Measurements from ENCODE around the gene C6orf58.

C6orf58 gene

DNA sequence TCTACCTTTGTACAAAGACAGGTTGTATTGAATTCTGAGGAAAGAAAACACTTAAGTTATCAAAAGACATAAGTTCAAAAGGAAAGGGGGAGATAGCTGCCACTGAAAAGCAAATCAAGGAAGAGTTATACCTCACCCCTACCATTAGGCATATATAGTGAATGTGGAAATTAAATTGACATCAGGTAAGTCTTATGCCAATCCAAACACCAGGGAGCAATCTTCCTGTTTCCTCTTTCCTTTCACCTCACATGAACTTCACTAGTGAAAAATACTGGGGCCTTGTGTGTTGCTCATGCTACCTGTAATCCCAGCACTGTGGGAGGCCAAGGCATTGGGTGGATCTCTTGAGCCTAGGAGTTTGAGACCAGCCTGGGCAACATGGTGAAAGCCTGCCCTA, 10.9 kb upstream of the C6orf58 start:
- Histone ChIP-seq H3K36me3 (ENCODE audit: insufficient read depth, low read length) (no peaks in the 10 kb centered on the region), H3K79me2 (ENCODE audit: control insufficient read depth, insufficient read depth, low read length, unreplicated experiment) (no peaks in the 10 kb centered on the region), H2AFZ (ENCODE audit: low read length, unreplicated experiment) (no peak overlapping the region), H3K4me3 (ENCODE audit: low read depth, low read length) (no peak overlapping the region), H3K27me3 (ENCODE audit: insufficient read depth, low read length) (no peaks in the 10 kb centered on the region), H3K27ac (ENCODE audit: low read depth, low read length) (no peak overlapping the region), H3K4me1 (ENCODE audit: control insufficient read depth, insufficient read depth, low read length, unreplicated experiment) (peaks cover 11% of the 10 kb centered on the region)

DNA sequence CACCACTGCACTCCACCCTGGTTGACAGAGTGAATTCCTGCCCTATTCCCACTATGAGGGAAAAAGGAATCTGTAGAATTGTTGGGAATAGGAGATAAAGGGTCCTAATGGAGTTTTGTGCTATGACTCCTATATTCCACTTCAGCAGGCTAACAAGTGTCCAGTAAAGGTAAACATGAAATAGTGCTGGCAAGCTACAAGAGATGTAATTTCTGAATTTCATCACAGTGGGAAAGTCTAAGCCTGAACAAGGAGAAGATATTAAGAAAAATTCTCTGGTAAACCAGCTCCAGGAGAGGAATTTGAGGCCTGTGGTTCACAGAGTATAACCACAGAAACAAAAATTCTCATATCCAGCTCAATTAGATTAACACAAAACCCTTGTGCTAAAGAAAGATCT, 10.3 kb upstream of the C6orf58 start:
- Histone ChIP-seq H3K4me1 (ENCODE audit: control insufficient read depth, insufficient read depth, low read length, unreplicated experiment) (peaks cover 13% of the 10 kb centered on the region), H3K79me2 (ENCODE audit: control insufficient read depth, insufficient read depth, low read length, unreplicated experiment) (no peaks in the 10 kb centered on the region), H3K27ac (ENCODE audit: low read depth, low read length) (no peak overlapping the region), H3K36me3 (ENCODE audit: insufficient read depth, low read length) (no peaks in the 10 kb centered on the region), H2AFZ (ENCODE audit: low read length, unreplicated experiment) (no peak overlapping the region), H3K27me3 (ENCODE audit: insufficient read depth, low read length) (no peaks in the 10 kb centered on the region), H3K4me3 (ENCODE audit: low read depth, low read length) (no peak overlapping the region)

DNA sequence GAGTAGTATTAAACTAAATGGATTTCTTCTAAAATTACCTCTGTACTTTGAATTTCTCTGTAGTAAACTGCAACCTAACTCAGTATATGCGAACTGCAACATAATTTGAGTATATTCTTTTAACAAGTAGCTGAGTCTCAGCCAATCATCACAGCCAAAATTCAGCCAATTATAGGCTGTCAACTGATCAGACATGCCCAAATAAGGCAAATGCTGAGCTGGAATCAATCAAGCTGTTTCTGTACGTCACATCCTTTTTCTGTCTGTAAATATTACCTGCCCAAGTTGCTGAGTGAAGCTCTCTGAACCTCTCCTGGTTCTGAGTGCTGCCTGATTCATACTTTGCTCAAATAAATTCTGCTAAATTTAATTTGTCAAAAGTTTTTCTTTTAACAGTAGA, 9.5 kb upstream of the C6orf58 start:
- Histone ChIP-seq H3K4me3 (ENCODE audit: low read depth, low read length) (no peak overlapping the region), H3K79me2 (ENCODE audit: control insufficient read depth, insufficient read depth, low read length, unreplicated experiment) (no peaks in the 10 kb centered on the region), H3K4me1 (ENCODE audit: control insufficient read depth, insufficient read depth, low read length, unreplicated experiment) (peaks cover 9% of the 10 kb centered on the region), H3K36me3 (ENCODE audit: insufficient read depth, low read length) (no peaks in the 10 kb centered on the region), H3K27ac (ENCODE audit: low read depth, low read length) (no peak overlapping the region), H3K27me3 (ENCODE audit: insufficient read depth, low read length) (no peaks in the 10 kb centered on the region), H2AFZ (ENCODE audit: low read length, unreplicated experiment) (no peak overlapping the region)

DNA sequence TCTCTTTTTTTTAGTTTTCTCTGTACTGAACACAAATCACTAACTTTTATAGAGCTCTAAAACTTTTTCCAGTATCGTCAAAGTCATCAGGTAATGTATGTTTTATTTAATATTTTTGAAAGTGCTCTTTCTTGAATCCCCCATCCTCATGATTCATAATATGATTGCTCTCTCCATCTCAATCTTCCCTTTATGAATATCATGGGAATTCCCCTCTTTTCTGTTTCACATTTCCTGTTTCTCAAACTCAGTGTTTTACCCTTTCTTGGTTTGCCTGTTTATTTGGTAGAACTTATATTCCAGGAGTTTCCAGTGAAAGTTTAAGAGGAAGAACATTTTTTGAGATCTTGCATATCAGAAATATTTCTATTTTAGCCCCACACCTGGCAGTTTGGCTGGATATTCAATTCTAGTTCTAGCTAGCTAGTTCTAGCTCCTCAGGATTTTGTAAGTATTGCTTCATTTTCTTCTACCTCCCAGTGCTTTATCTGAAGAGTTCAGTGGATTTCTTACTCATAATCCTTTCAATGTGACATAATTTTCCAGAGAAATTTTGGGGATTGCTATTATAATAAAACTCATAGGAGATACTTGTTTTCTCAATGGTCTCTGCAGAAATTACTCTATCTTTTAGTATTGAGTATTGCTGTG, 6.1 kb upstream of the C6orf58 start:
- peaks cover 9% of the 10 kb centered on the region for H3K4me1 ChIP-seq (ENCODE audit: control insufficient read depth, insufficient read depth, low read length, unreplicated experiment)
- peak overlapping the region; percentile 26 for H2AFZ ChIP-seq (ENCODE audit: low read length, unreplicated experiment)
- no peaks in the 10 kb centered on the region for H3K36me3 ChIP-seq (ENCODE audit: insufficient read depth, low read length)
- no peaks in the 10 kb centered on the region for H3K27me3 ChIP-seq (ENCODE audit: insufficient read depth, low read length)
- peak overlapping the region; percentile 70 for H3K27ac ChIP-seq (ENCODE audit: low read depth, low read length)
- H3K4me3 ChIP-seq (ENCODE audit: low read depth, low read length), result 0 out of 2 replicates have a peak overlapping the region, but pooled peaks have one; percentile 8
- H3K79me2 ChIP-seq (ENCODE audit: control insufficient read depth, insufficient read depth, low read length, unreplicated experiment), result no peaks in the 10 kb centered on the region

DNA sequence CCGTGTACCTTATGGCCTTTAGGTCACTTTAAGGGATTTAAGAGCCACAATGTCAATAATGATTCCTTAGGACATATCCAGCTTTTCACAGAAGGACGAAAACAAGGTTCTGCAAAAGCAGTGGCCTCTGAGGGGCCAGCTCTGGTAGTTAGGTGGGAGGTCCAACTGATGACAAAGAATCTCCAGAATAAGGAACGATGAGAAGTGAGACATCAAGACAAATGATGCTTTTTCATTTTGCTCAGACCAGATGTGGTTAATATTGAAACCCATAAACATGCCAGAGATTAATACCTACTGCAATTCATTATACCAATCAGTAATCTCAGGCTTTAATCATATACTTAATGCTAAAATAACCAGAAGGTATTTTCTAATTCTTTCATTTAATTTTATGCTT, 1.9 kb downstream of the C6orf58 start:
- no peaks in the 10 kb centered on the region for H3K36me3 ChIP-seq (ENCODE audit: insufficient read depth, low read length)
- no peak overlapping the region for H3K4me3 ChIP-seq (ENCODE audit: low read depth, low read length)
- H3K79me2 ChIP-seq (ENCODE audit: control insufficient read depth, insufficient read depth, low read length, unreplicated experiment), result no peaks in the 10 kb centered on the region
- no peak overlapping the region for H3K27ac ChIP-seq (ENCODE audit: low read depth, low read length)
- no peak overlapping the region for H2AFZ ChIP-seq (ENCODE audit: low read length, unreplicated experiment)
- no peaks in the 10 kb centered on the region for H3K27me3 ChIP-seq (ENCODE audit: insufficient read depth, low read length)
- peaks cover 12% of the 10 kb centered on the region for H3K4me1 ChIP-seq (ENCODE audit: control insufficient read depth, insufficient read depth, low read length, unreplicated experiment)

DNA sequence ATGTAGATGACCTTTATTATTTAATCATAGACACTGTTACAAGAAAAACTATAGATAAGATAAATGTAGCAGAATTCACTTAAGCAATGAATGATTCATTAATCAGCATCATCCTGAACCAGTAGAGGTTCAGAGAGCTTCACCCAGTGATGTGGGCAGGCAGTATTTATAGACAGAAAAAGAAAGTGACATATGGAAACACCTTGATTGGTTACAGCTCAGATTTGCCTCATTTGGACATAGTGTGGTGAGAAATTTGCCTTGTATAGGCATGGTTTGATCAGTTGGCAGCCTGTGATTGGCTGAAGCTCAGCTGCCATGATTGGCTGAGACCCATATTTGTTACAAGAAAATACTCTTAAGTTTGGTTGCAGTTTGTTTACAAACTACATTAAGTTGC, 4.6 kb downstream of the C6orf58 start:
- no peaks in the 10 kb centered on the region for H3K79me2 ChIP-seq (ENCODE audit: control insufficient read depth, insufficient read depth, low read length, unreplicated experiment)
- H3K36me3 ChIP-seq (ENCODE audit: insufficient read depth, low read length), result no peaks in the 10 kb centered on the region
- peaks cover 12% of the 10 kb centered on the region for H3K4me1 ChIP-seq (ENCODE audit: control insufficient read depth, insufficient read depth, low read length, unreplicated experiment)
- H3K27me3 ChIP-seq (ENCODE audit: insufficient read depth, low read length), result no peaks in the 10 kb centered on the region
- no peak overlapping the region for H3K4me3 ChIP-seq (ENCODE audit: low read depth, low read length)
- H3K27ac ChIP-seq (ENCODE audit: low read depth, low read length), result no peak overlapping the region
- H2AFZ ChIP-seq (ENCODE audit: low read length, unreplicated experiment), result no peak overlapping the region

DNA sequence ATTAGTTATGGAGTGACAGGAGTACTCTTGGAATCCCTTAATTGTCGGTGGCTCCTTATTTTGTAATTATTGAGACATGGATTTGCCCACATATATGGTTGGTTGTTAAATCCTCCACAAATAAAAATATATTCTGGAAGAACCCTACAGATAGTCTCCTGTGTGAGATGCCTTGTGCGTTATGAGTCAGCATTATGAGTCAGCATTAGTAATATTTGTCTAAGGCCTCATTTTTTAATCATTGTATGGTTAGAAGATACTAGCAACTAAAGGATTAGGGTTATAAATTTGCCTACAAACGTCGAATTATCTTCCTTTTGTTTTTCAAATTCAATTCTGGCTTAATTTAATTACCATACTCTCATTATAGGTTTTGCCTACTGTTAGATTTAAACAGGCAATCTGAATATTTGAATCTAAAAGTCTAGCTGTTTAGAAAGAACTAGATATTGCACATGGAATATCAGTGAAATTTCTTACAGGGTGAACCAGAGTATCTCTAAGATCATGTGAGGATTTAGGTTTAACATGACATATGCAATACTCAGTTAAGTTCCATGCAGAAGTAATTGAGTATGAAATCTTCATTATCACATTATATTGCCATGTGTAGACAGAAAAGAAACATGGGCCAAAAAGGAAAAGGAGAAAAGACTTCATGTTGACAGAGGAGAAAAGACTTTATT, 5.9 kb downstream of the C6orf58 start:
- Histone ChIP-seq H3K4me3 (ENCODE audit: low read depth, low read length) (no peak overlapping the region), H3K36me3 (ENCODE audit: insufficient read depth, low read length) (no peaks in the 10 kb centered on the region), H3K4me1 (ENCODE audit: control insufficient read depth, insufficient read depth, low read length, unreplicated experiment) (peaks cover 12% of the 10 kb centered on the region), H3K27ac (ENCODE audit: low read depth, low read length) (peak overlapping the region; percentile 60), H3K79me2 (ENCODE audit: control insufficient read depth, insufficient read depth, low read length, unreplicated experiment) (no peaks in the 10 kb centered on the region), H3K27me3 (ENCODE audit: insufficient read depth, low read length) (no peaks in the 10 kb centered on the region), H2AFZ (ENCODE audit: low read length, unreplicated experiment) (peak overlapping the region; percentile 62)

DNA sequence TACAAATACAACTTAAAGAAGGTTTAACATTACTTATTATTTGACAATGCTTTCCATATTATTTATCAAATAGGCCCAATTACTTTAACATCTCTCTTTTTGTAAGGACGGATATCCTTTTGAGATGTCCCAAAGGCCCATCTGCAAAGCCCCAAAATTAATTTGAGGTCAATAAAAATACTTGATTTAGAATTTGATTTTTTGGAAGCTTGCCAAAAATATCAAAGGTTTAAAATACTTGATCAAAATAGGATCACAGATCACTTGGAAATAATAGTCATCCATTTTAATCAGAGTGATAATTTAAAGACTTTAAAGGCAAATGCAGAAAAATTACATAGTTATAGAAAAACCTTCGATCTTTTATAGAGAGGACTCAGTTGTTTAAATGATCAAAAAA, 8.1 kb downstream of the C6orf58 start:
- Histone ChIP-seq H2AFZ (ENCODE audit: low read length, unreplicated experiment) (no peak overlapping the region), H3K36me3 (ENCODE audit: insufficient read depth, low read length) (no peaks in the 10 kb centered on the region), H3K4me1 (ENCODE audit: control insufficient read depth, insufficient read depth, low read length, unreplicated experiment) (peaks cover 12% of the 10 kb centered on the region), H3K27me3 (ENCODE audit: insufficient read depth, low read length) (no peaks in the 10 kb centered on the region), H3K27ac (ENCODE audit: low read depth, low read length) (no peak overlapping the region), H3K4me3 (ENCODE audit: low read depth, low read length) (no peak overlapping the region), H3K79me2 (ENCODE audit: control insufficient read depth, insufficient read depth, low read length, unreplicated experiment) (no peaks in the 10 kb centered on the region)

DNA sequence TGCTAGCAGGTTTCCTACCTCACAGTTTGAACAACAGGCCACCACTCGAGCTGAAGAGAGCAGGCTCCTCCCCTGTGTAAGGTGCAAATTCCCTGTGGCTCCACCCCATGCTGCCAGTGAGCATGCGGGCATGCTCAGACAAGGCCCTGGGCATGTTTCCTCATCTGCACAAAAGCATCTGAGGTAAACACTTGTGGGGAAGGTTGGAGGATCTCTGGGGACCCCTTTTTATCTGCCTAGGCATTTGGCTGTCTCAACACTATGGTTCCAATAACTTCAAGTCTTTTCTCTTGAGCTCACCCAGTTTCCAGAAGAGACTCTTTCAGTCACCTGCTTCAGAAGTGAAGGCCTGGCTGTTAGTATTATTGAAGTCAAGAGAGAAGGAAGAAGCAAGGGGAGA, 9.4 kb downstream of the C6orf58 start:
- Histone ChIP-seq H3K4me3 (ENCODE audit: low read depth, low read length) (no peak overlapping the region), H3K27ac (ENCODE audit: low read depth, low read length) (no peak overlapping the region), H3K36me3 (ENCODE audit: insufficient read depth, low read length) (no peaks in the 10 kb centered on the region), H2AFZ (ENCODE audit: low read length, unreplicated experiment) (no peak overlapping the region), H3K79me2 (ENCODE audit: control insufficient read depth, insufficient read depth, low read length, unreplicated experiment) (no peaks in the 10 kb centered on the region), H3K27me3 (ENCODE audit: insufficient read depth, low read length) (no peaks in the 10 kb centered on the region), H3K4me1 (ENCODE audit: control insufficient read depth, insufficient read depth, low read length, unreplicated experiment) (peaks cover 12% of the 10 kb centered on the region)

DNA sequence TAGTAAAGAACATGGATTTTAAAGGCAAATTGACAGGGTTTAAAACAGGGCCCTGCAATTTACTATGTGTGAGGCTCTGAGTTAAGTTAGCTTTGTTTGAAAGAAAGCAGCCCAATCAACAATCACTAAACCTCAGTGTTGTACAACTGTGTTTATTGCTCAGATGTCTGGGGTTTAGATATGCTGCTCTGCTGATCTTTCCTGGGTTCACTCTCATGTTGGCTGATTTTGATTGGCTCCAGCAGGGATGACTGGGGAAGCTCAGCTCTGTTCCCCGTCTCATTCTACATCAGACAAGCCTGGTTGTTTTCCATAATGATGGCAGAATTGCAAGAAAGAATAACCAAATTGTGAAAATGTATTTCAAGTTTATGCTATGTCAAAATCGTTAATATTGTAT, 10.9 kb downstream of the C6orf58 start:
- no peaks in the 10 kb centered on the region for H3K27me3 ChIP-seq (ENCODE audit: insufficient read depth, low read length)
- H3K4me3 ChIP-seq (ENCODE audit: low read depth, low read length), result no peak overlapping the region
- H3K27ac ChIP-seq (ENCODE audit: low read depth, low read length), result no peak overlapping the region
- no peaks in the 10 kb centered on the region for H3K79me2 ChIP-seq (ENCODE audit: control insufficient read depth, insufficient read depth, low read length, unreplicated experiment)
- H3K4me1 ChIP-seq (ENCODE audit: control insufficient read depth, insufficient read depth, low read length, unreplicated experiment), result peaks cover 7% of the 10 kb centered on the region
- no peaks in the 10 kb centered on the region for H3K36me3 ChIP-seq (ENCODE audit: insufficient read depth, low read length)
- H2AFZ ChIP-seq (ENCODE audit: low read length, unreplicated experiment), result no peak overlapping the region

DNA sequence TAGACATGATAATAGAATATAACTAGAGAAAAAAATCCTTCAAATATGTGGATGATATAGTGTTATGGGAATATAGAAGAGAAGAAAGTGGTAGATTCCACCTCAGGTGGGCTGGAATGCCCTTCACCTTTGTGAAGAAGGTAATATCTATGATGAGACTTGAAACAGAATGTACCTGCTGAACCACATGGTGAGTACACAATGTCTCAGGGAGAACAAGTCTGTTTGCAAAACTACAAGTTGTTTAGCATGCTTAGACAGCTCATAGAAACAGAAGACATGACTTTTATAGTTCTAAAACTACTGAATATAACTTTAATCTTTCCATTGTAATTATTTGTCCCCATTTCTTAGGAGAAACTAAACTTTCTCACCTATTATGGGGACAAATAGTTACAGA, 12.2 kb downstream of the C6orf58 start:
- Histone ChIP-seq H3K27ac (ENCODE audit: low read depth, low read length) (no peak overlapping the region), H2AFZ (ENCODE audit: low read length, unreplicated experiment) (no peak overlapping the region), H3K36me3 (ENCODE audit: insufficient read depth, low read length) (no peaks in the 10 kb centered on the region), H3K79me2 (ENCODE audit: control insufficient read depth, insufficient read depth, low read length, unreplicated experiment) (no peaks in the 10 kb centered on the region), H3K4me1 (ENCODE audit: control insufficient read depth, insufficient read depth, low read length, unreplicated experiment) (no peaks in the 10 kb centered on the region), H3K27me3 (ENCODE audit: insufficient read depth, low read length) (no peaks in the 10 kb centered on the region), H3K4me3 (ENCODE audit: low read depth, low read length) (no peak overlapping the region)
